Right renal pelvis (tissue), 4 donors: ENCODE results near the gene LTBP2. TPM values are rescaled to one million over a fixed set of nuclear protein-coding genes. Genes with fewer than 3 reads are reported as not detected.

ENCODE experiments used
- DNase-seq, 4 donors: peaks; one replicate each; pipeline ENCODE4 v3.0.0-alpha.2; 2013; ENCODE audit warnings: low read depth in 4 of 4, low spot score in 3 of 4, missing footprints in 1 of 4
- polyA plus RNA-seq, 4 donors: library from polyadenylated mRNA; unstranded; fragments of 120-200 nt; gene quantifications; one replicate each; pipeline ENCODE4 v1.2.1, GENCODE V29; 2013; ENCODE audit not compliant: insufficient read length in 4 of 4

The LTBP2 gene
- polyA plus RNA-seq, result 1 to 10 TPM; 3.3 to 7.4 (median 4.3) TPM

DNA sequence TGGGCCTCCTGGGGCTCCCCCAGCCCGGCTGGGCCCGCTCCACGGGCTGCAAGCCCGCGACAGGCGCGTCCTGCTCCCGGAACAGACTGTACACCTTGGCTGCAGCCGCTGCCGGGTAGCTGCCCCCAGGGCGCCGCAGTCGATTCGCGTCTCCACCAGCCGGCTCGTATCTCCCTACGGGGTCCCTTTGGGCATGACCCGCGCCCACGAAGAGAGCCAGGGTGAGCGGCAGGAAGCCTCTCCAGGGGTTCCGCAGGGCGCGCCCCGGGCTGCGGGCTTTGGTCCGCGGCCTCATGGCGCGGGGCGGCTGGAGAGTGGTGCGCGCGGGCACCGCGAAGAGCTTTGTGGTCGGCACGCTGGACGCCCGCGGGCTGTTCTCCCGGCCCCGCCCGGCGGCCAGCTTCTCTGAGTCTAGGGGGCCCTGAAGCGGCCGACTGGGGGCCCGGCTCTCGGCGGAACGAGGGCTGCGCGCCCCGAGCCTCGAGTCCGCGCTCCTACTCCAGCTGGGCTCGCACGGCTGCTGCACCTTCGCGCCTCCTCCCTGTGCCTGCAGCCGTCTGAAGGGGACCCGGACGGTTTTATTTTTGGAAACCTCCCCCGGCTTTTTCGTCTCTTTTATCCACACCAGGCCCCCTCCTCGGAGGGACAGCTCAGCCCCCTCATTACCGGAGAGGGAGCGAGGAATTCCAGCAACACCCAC is at the start of gene LTBP2:
TSS of gene LTBP2 (minus strand) at position 588 of the 700 bp plus-strand sequence. CDS start at position 295, 293 bp downstream.
- no peak for DNase-seq

DNA sequence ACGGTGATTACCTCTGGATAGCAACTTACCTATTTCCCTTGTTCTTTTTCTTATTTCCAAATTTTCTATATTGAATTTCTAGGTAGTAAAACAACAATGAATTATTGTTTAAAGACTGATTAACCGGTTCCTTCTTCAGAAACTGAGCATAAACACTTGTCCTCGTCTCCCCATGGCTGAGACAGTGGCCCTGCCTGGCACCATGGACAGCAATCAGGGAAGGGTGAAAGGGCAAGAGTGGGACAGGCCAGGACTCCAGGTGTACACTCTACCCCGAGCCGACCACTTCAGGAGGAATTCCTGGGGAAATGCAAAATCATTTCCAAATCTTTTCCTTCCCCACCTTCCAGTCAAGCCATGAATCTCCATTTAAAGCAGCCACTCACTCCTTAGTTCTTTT is 48.8 kb upstream of the LTBP2 start:
- no peak for DNase-seq

DNA sequence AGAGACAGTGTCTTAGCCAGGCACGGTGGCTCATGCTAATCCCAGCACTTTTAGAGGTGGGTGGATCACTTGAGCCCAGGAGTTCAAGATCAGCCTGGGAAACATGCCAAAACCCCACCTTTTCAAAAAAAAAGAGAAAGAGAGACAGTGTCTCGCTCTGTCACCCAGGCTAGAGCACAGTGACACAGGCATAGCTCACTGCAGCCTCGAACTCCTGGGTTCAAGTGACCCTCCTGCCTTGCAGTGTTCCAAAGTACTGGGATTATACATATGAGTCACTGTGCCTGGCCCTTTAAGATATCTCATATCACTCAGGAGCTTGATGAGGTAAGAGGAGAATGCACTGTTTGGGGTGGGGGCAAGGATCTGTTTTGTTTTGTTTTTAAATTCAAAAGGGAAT is 48.1 kb upstream of the LTBP2 start:
- no peak for DNase-seq

DNA sequence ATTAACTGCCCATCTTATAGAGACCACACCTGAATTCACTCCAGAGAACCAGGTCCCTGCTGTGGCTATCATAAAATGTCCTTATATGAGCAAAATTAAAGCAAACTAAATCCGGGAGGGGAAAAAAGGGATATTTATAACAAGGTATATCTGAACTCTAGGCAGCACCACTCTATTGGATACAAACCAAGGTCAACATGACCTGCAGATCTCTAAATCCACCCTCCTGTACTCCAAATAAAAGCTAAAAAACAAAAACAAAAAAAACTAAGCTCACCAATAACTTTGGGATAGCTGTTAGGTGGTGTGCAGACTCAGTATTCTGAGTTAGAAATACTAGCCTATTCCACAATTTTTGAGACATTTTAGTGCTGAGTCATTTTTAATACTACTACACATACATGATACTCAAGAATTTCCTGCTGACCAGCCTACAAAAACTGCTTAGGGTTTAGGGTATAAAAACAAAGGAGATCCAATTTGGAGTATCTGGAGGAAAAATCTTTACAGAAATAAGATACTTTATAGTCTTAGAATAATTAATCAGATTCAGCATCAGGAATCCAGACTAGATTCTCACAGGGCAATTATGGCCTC is 46.6 kb upstream of the LTBP2 start:
- DNase-seq, result no peak

DNA sequence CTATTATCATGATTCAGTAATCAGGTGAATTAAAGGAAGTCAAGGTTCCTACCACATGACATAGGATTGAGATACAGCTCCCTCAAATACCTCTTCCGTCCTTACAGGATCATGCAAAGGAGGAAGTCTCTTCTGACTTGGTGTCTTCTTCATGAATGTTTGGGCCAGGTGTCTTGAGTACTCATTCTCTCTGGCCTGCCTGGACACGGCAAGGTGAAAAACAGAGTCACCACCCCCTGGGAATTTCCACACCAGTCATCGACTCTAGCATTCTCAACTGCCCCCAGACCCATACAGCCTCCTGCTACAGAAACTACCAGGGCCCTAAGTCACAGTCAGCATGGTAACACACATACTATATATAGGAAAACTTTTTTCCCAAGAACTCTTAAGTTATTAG is 44.9 kb upstream of the LTBP2 start:
- DNase-seq, result no peak

DNA sequence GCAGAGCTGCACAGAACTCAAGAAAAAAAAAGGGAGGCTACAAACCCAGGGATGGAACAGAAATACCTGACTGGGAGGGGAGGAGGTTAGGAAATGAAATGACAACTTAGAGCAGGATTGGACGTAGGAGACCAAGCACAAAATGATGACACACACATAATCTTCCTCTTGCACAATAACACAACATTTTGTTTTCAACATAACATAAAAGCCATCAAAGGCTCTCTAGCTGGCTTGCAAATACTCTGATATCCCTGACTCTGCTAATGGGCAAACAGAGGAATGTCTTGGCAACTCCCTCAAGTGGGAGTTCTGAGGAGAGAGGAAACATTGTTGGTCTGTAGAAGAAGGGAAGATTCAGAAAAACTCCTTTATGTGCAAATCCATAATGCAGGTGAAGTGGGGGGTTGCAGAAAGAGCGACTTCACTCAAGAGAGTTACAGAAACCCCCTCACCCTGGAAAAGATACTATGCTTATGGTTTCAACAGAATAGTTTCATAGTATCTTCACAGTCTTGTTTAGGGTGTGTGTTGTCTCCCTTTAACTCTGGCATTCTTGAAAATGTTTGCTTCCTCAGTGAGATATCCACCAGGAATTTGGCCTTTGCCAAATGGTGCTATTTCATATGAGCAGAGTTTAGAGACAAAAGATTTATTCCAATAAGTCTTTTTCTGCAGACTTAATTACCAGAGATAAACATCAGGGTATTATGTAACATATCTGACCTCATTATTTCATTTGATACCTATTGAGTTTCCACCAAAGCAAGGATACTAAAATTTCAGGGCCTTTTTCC is 43.8 kb upstream of the LTBP2 start:
- DNase-seq, result no peak

DNA sequence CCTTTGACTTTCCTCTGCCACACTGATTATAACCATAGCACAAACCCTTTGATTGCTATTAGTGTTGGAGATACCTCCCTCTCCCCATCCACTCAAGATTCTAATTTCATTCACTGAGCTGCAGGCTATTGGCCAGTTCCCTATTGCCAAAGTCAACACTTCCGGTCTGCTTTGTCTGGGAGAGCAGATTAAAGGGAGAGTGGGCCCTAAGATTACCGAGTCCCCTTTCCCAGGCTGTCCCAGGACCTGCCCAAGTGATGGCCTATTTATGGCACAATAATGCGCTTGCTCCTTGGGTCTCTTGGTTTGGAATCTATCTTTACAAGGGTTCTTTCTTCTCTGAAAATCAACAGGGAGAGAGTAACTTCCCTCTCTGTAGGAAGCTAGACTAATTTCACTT is 42.9 kb upstream of the LTBP2 start:
- no peak for DNase-seq

DNA sequence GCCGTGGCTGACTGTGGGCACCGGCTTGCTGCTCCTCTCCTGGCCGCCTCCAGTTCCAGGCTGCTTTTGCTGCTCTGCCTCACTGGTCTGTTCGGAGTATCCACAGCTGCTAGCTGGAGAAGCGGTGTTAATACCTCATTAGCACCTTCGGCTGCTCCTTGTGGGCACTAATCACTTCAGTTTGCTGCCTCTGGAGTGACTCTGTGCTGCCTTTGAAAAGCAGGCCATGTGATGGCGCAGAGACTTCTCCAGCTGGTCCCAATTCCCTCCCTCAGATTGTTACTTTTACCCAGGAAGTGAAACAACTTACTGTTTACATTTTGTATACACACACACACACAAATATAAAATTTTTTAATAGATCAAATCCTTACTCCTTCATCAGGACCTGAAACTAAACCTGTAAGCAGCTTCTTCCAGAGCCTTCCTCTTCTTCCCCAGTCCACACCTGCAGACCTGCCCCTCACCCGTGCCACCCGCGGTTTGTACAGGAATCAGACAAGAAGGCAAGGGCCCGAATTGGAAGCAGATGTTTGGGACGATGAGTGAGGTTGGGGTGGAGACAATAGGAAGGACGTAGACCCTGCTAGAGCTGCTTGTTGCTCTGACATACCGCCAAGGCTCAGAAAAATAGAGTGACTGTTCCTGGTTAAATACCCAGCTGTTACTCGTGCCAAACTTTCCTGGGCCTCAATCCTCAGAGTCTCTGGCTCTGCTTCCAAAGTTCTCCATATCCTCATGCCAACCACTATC is 41.5 kb upstream of the LTBP2 start:
- no peak for DNase-seq

DNA sequence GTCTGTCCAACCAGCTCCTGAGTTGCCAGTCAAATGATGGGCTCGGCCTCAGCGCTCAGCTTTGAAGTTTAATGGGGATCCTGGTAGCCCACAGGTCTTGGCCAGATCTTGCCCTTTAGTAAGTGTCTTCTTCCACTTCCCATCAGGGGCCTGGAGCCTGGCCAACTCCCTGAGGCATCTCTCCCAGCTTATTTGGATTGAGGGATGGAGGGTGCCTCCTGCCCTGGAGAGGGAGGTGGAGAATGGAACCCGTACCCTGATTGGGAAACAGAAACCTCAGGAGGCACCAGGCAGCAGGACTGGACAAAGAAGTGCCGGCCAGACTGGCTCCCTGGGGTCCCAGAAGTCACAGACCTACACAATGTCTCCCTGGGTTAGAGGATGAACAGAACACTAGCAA is 40.5 kb upstream of the LTBP2 start:
- no peak for DNase-seq

DNA sequence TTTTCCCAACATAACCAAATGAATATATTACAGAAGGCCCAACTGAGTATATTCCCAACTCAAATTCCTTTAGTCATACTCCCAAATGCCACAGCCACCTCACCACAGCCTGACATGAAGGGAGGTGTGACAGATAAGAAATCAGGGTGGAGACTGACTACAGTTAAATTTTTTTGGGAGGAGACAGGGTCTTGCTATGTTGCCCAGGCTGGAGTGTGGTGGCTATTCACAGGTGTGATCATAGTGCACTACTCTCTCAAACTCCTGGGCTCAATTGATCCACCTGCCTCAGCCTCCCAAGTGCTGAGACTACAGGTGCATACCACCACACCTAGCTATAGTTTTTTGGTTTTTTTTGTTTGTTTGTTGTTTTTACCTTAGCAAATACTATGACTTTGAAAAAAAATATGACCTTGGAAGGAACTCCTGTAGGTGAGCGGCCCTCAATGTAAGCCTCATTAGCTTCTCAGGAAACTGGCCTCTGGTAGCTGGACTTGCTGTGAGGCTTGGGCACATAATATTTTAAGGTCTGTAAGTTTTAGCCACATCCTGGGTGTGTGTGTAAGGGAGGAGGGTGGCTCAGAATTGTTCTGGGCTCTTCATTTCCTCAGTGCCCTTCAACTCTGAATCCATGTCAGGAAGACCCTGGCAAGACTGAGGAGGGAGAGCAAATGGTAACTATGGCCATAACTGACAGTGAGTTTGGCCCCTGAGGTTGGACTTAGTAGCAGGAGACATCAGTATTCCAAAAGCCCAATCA is 39.1 kb upstream of the LTBP2 start:
- DNase-seq, result no peak

DNA sequence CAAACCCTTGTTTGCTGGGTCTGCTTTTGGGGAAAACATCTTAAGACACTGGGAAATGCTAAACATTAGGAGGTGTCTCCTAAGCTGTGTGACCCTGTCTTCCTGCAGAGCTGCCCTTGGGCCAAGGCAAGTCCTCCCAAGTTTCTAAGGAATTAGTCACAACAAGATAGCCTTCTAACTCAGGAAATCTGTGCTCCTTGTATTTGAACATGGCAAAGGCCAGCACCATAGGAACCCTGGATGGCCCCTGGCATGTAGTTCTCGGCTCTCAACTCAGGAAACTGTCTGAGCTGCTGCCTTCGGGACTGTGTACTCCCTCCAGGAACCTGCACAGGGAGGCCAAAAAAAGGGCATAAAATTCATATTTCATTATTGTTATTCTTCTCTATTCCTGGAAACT is 37.6 kb upstream of the LTBP2 start:
- DNase-seq, result no peak

DNA sequence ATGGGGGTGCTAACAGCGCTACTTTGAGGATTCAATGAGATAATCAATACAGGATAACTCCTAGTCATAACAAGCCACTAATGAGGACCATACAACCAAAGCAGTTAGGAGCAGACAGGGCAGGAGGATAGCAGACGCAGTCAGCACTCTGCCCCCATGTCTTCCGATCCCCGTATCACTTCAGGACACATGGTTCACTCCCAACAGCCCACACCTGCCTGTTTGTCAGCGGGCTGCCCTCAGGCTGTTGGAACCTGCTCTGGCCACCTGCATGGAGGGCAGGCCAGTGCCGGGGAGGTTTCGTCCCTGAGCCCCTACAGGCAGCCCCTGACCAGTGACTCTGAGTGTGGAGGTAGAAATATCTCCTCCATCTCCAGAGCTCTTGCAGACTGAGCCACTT is 37.1 kb upstream of the LTBP2 start:
- no peak for DNase-seq

DNA sequence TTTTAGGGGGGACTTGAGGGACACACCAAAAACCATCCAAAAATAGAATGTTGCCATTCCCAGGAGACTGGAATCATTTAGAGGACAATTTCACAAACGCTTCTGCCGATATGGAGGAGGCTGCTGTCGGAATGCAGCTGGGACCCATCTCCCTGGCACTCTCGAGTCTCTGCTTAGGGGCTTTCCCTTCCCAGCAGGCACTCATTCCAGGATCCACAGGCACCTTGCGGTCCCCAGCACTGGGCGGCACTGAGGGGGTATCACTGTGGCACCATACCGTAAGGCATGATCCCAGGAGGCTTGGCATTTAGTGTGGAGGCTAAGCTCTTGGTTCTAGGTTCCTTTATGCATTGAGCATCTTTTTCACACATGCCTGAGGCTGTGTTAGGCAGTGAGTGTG is 36.6 kb upstream of the LTBP2 start:
- no peak for DNase-seq

DNA sequence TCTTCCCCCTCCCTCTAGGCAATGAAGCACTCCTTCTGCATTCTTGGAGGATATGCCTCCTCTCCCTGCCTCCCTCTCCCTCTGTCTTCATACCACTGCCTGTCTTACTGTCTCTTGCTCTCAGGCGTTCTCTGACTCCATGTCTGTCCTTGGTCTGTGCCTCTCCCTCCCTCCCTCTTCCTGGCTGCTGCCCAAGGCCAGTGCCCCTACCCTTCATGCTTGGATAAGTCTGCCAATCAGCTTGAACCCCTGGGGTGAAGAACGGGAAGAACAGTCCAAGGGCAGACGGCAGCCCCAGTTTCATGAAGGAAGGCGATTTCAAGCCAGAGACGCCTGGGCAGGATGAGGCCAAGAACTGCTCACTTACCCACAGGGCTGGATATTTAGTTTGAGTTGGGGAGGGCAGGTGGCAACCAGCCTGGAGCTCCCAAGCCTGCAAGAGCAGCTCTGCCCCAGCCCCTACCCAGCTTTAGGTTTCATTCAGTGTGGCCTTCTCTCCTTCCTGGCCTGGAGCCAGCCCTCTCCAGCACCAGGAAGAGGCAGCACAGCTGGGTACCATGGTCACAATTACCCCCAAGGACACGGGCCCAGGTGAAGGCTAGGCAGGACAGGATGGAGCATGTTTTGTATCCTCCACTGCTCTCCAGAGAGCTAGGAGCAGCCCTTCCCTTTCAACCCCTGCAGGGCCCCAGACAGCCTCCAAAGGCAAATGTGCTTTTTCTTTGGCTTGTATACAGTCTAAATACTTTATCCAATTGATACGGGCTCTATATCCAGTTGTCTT is 35.8 kb upstream of the LTBP2 start:
- no peak for DNase-seq

DNA sequence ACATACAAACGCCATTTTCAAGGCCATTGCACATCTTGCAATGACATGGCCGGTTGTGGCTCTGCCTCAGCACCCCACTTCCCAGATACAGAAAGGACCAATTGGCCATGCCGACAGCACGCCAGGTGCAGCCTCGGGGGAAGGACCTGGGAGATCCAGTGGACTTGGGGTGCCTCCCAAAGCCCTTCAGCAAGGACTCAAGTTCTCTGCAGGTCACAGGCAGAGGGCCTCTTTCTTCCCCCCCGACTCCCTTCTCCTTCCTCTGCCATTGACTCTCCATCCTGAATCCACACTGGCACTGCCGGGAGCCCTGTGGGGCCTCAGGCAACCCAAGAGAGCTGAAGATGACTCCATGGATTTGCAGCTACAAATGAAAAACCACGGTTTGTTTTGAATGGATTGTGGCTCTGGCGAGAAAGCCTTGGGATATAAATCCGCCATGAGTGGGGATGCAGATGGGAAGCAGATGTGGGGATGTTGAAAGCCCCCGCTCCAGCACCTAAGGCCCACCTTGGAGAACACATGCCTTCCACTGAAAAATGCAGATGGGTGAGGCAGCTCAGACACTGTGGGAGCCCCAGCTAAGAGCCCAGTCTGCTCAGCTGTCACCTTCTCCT is 35.1 kb upstream of the LTBP2 start:
- DNase-seq, result no peak

DNA sequence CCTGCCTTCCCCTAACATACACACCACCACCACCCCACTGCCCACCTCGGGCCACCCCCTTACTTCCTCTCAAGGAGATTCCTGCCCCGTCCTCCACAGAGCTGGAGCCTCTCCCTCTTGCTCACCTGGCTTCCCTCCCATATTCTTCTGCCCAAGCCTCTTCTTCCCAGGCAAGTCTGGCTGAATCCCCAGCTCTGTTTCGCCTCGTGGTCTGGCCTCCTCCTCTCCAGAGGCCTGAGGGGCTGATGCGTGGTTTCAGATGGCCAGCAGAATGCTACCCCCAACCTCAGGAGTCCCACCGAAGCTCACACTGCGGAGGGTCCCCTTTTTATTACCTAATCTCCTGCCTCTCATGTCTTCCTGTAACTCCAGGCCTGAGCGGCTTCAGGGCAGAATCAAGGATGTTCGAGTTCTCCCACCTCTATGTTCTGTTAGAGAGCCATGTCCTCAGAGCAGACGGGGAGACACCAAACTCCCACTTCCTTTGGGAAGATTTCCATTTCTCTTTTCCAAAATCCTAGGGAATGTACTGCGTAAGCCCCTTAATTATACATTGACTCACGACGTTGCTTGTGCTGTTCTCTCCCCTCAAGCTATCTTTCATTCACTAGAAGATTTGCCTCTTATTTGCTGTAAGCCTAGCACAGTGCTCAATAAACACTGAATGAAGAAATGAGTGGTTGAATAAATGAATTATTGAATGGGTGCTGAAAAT is 33.9 kb upstream of the LTBP2 start:
- no peak for DNase-seq

DNA sequence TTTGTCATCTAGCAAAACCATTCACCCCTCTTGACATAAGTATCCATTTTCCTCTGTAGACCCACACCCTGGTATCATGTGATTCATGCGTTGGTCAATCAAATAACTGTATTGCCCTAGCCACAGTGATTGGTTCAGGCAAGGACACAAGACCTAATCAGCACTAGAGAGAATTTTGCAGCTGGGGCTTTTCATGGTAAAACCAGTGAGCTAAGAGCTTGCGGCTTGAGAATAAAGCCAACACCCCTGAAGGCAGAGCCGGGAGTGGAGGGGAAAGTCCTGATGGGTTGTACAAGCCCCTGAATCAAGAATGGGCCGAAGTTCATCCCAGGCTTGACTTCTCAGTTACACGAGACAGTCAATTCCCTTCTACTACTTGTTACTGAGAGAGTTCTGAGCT is 33.2 kb upstream of the LTBP2 start:
- DNase-seq, result no peak

DNA sequence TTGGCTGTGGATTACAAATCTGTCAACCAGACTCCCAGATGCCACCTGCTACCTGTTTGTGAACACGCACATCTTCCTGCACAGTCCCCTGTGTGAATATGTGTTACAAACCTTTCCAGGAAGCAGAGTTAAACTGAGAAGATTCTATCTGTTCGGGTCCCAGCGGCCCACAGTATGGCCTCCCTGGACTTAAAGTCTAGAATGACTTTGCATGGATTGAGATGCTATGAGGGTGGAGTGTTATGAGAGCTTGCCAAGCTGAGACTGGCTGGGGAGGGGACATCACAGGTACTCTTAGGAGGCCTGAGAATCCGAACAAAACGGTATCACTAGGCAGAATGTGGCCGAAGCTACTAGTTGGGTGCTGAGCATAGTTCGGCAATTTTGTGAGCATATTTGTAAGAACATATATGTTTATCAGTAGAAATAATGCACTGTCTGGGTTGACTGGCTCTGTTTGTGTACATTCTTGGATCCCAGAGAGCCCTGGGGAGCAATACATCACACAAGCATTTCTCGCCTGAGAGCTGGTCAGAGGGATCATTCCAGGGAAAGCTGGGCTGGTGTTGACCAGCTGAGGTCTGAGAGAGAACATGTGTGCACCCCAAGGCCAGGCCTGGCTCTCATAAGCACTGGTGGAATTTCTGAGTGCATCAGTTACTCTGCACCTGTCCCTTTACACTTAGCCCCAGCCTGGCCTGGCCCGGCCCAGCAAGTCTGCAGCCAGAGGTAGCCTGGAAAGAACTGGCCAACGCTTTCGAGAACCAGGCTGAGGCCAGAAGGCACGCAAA is 29.8 kb upstream of the LTBP2 start:
- no peak for DNase-seq
